GM19452 (cell line): ENCODE data around the gene ESYT1.
"Not testable (repeated sequence)": the region's sequence is repeated elsewhere in the genome, so short reads cannot be mapped to it uniquely, and the experiment has no call there.

Experiments
- ATAC-seq: cut with Tn5 transposase; IDR thresholded peaks from one replicate; pipeline ENCODE4 v1.9.1; 2021; ENCODE audit not compliant: unreplicated experiment

Gene ESYT1

GRCh38 chr12:56155256-56155845, 27.3 kb downstream of the ESYT1 start:
- no peak for ATAC-seq

DNA sequence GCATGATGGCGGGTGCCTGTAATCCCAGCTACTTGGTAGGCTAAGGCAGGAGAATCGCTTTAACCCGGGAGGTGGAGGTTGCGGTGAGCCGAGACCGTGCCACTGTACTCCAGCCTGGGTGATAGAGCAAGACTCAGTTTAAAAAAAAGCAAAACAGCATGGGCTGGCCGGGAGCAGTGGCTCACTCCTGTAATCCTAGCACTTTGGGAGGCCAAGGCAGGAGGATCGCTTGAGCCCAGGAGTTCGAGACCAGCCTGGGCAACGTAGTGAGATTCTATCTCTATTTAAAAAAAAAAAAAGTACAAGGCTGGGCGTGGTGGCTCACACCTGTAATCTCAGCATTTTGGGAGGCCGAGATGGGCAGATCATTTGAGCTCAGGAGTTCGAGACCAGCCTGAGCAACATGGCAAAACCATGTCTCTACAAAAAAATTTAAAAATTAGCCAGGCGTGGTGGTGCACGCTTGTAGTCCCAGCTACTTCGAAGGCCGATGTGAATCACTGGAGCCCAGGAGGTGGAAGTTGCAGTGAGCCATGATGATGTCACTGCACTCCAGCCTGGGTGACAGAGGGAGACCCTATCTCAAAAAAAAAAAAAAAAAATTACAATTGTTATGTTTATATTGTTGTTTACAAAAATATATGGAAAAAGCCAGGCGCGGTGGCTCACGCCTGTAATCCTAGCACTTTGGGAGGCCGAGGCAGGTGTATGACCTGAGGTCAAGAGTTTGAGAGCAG, 28.6 kb downstream of the ESYT1 start:
- ATAC-seq: not testable (repeated sequence)

DNA sequence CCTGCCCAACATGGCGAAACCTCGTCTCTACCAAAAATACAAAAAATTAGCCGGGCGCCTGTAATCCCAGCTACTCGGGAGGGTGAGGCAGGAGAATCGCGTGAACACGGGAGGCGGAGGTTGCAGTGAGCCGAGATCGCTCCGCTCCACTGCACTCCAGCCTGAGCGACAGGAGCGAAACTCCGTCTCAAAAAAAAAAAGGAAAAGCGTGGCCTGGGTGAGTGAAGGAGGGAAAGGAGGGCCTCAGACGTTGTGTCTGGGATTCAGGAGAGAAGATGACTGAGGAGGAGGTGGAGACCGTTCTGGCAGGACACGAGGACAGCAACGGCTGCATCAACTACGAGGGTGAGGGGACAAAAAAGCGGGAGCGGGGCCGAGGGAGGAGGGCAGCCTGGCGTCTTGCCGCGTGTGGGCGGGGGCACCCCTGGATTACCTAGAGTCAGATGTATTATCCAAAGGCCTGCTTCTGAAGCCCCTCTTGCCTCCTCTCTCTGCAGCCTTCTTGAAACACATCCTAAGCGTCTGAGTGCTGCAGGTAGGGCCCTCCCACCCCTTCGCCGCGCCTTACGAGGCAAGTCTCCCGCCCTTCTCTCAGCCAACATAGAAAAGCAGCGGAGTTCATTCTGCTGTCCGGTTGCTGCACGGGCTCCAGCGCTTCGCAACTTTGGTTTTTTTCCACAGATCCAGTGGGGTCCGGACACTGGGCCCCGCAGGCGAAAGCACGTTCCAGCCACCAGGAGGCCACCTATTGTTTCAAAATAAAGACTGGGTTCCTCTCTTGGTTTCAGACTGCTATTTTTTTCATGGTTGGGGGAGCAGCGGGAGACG, 29.3 kb downstream of the ESYT1 start:
- no peak for ATAC-seq

DNA sequence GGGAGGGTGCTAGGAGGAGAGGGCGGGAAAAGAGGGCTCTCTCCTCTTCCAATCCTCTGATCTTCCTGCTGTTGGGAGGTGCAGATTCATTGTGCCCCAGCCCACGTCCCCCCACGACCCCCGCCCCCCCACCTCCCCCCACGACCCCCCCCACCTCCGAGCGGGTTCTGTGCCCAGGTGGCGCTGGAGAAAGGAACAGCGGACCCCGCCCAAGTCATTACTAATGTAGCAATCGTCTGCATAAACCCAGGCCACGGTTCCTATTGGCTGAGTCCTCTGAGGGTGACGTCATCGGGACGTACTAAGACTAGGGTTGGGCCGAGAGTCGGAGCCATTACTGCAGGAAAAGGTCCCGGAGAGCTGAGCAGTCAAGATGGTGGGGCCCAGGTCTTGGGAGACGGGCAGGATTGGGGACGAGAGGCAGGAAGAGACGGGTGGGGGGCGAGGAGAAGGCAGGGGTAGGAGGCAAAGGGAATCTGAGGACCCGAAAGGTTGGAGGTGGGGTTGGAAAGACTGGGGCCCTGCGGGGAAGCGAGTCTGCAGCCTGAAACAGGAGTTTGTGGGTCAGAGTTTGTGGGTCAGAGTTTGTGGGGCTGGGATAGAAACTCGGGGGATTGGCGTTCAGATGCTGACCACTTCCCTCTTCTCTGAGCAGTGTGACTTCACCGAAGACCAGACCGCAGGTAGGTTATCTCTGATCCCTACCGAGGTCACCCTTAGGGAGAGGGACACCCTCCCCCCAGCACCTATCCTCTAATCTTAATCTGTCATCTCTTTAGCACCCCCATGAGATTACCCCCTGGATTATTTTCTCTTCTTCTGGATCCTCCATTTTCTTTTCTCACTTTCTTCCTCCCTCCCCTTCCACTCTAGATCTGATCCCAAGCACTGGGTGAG, 30.2 kb downstream of the ESYT1 start, which contains the start of gene MYL6:
Gene MYL6 (plus strand): TSS at position 331 of the 897 bp plus-strand sequence. CDS start 43 bp downstream, at position 374.
- ATAC-seq: peak; percentile 76

GRCh38 chr12:56158926-56159461, 30.9 kb downstream of the ESYT1 start:
- no peak for ATAC-seq

- no peak for ATAC-seq
These were observed 31.6 kb downstream of the ESYT1 start for GRCh38 chr12:56159482-56160192.

DNA sequence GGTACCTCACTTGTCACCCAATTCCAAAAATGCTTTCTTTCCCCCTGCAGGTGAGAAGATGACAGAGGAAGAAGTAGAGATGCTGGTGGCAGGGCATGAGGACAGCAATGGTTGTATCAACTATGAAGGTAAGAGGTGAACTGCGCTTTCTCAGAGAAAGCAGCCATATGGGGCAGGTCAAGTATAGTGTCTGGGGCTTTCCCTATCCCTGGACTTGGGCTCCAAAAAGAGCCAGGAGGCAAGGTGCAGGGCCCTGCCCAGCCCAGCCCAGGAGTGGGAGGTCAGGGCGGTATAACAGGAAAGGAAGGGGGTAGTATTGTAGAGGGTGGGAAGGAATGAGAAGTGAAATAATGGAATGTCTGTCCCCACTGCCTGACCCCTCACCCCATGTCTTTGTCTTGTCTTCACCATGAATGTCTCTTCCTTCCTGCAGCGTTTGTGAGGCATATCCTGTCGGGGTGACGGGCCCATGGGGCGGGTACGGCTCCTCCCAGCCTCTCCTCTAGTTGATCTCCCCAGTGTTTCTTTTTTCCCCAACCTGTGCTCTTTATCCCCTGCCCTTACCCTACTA, 32.2 kb downstream of the ESYT1 start:
- no peak for ATAC-seq

DNA sequence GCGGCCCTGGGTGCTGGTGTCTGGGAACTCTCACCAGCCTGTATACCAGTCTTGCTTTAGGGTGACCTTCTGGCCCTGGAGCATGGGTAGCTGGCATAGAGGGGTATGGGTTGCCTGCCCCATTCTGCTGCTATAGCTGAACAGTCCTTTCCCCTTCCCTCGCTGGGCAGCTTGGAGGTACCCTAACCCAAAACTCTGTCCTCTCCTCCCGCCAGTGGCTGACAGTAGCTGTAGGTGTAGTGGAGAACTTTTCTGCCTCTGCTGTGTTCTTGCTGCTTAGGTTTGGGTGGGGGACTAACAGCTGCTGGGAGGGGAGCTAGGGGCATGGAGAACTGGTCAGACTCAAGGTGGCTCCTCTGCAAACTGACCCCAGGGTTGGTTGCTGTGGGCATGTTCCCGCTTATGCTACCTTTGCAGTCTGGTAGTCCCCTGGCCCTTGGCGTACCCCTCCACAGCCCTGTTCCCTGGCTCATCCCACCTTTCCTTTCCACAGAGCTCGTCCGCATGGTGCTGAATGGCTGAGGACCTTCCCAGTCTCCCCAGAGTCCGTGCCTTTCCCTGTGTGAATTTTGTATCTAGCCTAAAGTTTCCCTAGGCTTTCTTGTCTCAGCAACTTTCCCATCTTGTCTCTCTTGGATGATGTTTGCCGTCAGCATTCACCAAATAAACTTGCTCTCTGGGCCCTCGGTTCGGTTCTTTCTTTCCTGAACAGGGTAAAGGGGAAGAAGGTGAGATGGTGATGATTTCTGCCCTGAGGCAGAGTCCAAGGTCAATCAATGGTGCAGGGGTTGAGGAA, 33.0 kb downstream of the ESYT1 start:
- ATAC-seq: no peak

DNA sequence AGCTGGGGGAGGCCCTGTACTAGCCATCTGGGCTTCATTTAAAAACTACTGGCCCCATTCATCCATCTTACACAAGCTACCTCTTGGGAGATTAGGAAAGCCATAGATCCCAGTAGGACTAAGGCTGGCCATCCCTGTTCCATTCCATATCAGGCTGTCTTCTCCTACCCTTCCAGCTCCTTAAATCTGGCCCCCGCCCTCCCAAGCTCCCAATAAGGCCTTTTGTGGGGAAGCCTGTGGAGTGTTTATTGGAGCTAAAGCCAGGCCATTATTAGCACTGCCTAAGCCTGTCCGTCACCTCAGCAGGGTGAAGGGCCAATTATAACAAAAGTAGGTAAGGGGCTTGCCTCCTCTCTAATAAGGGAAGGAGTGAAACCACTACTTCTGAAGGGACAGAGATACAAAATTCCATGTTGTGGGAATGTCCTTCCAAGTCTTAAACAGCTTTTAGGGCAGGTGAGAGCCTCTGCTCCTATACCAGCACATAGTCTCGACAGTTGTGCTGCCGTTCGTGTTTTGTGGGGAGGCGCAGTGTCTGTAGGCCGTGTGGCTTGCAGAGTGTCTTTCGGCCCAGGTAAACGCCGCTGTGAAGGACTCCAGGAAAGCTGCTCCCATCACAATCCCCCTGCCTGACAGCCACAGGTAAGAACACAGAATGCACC, 33.8 kb downstream of the ESYT1 start:
- ATAC-seq: no peak

- ATAC-seq: no peak
These were observed 34.6 kb downstream of the ESYT1 start for GRCh38 chr12:56162468-56163290.

DNA sequence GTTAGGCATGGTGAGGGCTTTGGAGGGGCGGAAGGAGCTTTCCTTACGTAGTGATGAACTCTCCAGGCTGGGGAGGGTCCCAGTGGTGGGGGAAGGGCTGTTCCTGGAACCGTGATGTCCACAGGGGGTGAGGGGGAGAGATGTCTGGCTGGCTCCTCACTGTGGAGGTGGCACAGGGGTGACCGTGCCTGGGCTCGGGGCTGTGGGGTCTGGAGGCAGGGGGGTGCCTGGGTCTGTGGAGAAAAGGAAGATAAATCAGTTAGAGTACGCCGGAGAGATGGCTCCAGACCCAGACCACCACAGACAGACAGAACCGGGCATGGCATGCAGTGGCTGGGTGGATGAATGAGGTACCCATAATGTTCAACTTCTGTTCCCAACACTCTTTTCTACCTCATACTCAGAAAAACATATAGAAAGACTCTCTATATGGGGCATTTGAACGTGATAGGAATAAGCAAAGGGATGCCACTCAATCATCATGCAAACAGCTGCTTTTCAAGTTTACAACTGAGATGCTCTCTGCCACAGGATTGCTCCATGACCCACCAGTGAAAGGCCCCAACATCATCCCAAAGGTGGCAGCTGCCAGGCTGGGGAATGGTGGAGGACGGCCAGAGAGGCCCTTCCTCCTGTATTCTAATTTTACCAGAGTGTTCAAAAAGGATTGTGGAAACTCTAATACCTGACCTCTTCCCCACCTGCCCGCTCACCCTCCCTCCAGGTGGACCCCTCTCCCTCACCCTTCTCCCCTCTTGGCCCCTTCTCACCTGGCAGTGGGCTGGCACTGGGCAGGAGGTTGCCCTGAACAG, 35.7 kb downstream of the ESYT1 start:
- no peak for ATAC-seq

- no peak for ATAC-seq
These were observed 36.3 kb downstream of the ESYT1 start for GRCh38 chr12:56164345-56164729.

DNA sequence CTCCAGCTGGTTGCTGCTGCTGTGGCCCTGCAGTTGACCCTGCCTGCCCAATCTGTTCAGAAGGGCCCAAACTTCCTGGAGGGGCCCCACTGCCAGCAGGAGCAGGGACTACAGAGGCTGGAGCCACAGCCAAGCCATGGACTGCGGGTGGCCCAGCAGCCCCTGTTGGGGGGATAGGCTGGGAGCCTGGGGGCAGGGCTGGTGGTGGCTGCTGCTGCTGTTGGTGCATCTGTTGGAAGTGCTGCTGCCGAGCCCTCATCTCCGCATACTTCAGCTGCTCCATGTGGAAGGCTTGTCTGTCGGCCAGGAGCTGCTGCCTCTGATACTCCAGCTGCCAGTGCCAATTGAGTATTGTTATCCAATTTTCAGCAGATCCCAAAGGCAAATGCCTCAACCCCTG, 37.3 kb downstream of the ESYT1 start:
- no peak for ATAC-seq

DNA sequence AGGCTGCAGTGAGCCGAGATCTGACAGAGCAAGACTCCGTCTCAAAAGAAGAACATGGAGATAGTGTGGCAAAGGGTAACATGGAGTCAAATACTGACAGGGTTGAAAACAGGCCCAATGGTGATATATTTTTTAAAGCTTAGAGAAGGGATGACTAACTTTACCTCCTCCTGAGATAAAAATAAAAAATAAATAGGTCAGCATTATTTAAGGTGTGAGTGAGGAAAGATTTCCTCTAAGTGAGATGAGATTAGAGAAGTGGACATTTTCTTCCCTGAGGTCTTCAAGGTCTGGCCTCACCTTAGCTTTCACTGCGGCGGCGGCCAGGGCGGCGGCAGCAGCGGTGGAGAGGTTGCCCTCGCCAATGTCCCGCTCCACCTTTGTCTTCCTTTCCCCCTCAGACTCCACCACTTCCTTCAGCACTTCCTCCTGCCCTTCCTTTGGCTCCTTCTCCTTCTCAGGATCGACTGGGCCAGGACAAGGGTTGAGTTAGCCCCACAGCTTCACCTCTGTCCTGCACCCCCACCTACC, 41.2 kb downstream of the ESYT1 start:
- ATAC-seq: no peak

- ATAC-seq: no peak
These were observed 44.8 kb downstream of the ESYT1 start for GRCh38 chr12:56172839-56173238.

DNA sequence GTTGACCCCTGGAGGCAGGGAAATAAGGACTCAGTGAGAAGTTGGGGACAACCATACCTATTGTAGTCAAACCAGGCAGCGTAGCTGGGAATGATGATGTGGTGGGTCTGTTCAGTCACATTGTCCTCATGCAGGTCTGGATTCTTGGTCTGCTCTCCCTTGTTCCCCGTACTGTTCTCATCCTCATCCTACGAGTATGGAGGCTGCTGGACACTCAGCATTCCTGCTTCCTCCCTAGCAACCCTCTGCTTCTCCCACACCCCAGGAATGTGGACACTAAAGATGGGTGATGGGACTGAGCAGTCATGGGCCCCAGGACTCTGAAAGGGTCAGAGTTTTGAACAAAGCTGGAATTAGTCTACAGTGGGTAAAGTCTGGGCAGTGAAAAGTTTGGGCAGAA, 50.3 kb downstream of the ESYT1 start:
- ATAC-seq: no peak
